BJ (cell line): ENCODE measurements around the gene ELF4. TPM values are rescaled to one million over a fixed set of nuclear protein-coding genes. Genes with fewer than 3 reads are reported as not detected.

ENCODE experiments used
- CTCF ChIA-PET: fragments of 350-600 bp; formaldehyde crosslinking; extraction: SDS; loops from one replicate; lab custom pipeline; 2021; ENCODE audit warnings: antibody characterized with exemption, inconsistent platforms; lab: Yijun Ruan, JAX
- POLR2A ChIA-PET: fragments of 300-600 bp; sonication (Branson Sonifier 250); formaldehyde crosslinking; extraction: SDS; loops from one replicate; lab custom pipeline; 2021; ENCODE audit warnings: antibody characterized with exemption; lab: Charles Lee
- DNase-seq: peaks from one replicate; pipeline ENCODE4 v3.0.0-alpha.2; 2011; ENCODE audit warnings: low read depth
- H3K27me3 ChIP-seq: 2 replicates; pipeline ENCODE4 v1.6.0; 2011; ENCODE audit warnings: low read length; ENCODE audit not compliant: control insufficient read depth, insufficient read depth
- H3K36me3 ChIP-seq: 2 replicates; pipeline ENCODE4 v1.5.1; 2011; ENCODE audit warnings: low read length; ENCODE audit not compliant: control insufficient read depth, insufficient read depth
- H3K4me3 ChIP-seq: 2 replicates; pipeline ENCODE4 v1.5.1; 2011; ENCODE audit warnings: low read depth, mild to moderate bottlenecking, control low read depth, low read length
- polyA plus RNA-seq: library from polyadenylated mRNA; depleted of rRNA; stranded (reverse); fragments of >200 nt; gene quantifications from 2 replicates; pipeline ENCODE4 v1.2.3, GENCODE V29; 2011
- TF ChIP-seq, protein P1 (sequence below): IDR thresholded peaks from 2 replicates; pipeline ENCODE4 v1.5.1; 2011; ENCODE audit warnings: low read depth, mild to moderate bottlenecking, control low read depth, inconsistent platforms, low read length, moderate library complexity; ENCODE audit not compliant: insufficient read depth

Gene ELF4
- polyA plus RNA-seq, 1 experiment = 31.1 TPM

DNA sequence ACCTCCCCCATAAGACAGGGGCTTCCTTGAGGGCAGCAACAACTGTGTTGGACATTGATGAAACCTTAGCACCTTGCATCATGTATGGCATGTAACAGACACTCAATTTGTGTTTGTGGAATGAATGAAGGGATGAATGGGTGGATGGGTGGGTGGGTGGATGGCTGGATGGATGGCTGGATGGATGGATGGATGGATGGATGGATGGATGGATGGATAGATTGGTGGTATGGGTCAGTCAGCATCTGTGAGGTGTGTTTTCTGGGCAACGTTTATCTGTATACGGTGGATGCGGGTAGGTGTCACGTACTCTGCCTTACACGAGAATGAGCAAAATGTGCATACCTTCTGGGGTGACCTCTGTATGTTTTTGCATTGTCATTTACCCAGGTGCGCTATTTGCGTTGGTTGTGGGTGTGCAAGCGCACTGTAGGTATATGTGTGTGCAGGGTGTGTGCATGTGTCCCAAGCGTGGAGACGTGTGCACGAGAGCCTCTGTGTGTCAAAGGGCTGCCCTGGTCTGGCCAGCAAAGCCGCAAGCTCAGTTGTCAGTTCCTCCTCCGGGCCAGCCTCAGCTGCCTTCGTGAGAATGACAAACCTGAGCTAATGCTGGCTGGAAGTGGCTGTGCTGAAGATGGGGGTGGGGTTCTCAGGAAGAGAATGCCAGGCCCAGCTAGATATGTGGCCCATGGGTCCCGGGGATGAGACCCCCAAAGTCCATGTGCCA, 26.5 kb downstream of the ELF4 start:
- no peak for DNase-seq
- TF ChIP-seq, protein P1, sequence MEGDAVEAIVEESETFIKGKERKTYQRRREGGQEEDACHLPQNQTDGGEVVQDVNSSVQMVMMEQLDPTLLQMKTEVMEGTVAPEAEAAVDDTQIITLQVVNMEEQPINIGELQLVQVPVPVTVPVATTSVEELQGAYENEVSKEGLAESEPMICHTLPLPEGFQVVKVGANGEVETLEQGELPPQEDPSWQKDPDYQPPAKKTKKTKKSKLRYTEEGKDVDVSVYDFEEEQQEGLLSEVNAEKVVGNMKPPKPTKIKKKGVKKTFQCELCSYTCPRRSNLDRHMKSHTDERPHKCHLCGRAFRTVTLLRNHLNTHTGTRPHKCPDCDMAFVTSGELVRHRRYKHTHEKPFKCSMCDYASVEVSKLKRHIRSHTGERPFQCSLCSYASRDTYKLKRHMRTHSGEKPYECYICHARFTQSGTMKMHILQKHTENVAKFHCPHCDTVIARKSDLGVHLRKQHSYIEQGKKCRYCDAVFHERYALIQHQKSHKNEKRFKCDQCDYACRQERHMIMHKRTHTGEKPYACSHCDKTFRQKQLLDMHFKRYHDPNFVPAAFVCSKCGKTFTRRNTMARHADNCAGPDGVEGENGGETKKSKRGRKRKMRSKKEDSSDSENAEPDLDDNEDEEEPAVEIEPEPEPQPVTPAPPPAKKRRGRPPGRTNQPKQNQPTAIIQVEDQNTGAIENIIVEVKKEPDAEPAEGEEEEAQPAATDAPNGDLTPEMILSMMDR = no peak
- ChIA-PET POLR2A (no interaction called here), CTCF (interaction anchor here (0.6 to 3.9 kb wide), 2 partner anchors 12 to 36 kb away, joined by 3 to 13 read pairs; no protein-coding TSS in a partner anchor)
- Histone ChIP-seq H3K4me3 (no peak overlapping the region), H3K27me3 (no peaks in the 10 kb centered on the region), H3K36me3 (no peaks in the 10 kb centered on the region; the same call in 1 of the 2 replicates)

DNA sequence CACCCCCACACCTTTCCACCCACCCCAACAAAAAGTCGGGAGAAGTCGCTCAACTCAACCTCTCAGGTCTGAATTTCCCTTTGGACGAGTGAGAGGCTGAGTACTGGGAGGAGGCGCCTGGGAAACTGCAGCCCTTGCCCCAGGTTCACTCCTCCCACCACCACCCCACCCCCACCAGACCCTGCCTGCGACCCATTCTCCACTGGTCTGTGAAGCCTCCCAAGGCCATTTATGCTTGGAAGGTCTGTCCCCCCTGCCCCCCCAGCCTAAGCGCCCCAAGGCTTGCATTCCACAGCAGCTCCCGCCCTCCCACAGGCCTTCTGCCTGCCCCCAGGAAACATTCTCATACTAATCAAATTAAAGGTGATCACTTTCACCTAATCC, 27.2 kb downstream of the ELF4 start:
- TF ChIP-seq, protein P1 = no peak
- ChIA-PET POLR2A (no interaction called here), CTCF (interaction anchor here (0.6 to 3.9 kb wide), 2 partner anchors 12 to 37 kb away, joined by 3 to 13 read pairs; no protein-coding TSS in a partner anchor)
- H3K27me3 ChIP-seq = no peaks in the 10 kb centered on the region
- H3K4me3 ChIP-seq = no peak overlapping the region
- no peak for DNase-seq
- H3K36me3 ChIP-seq = no peaks in the 10 kb centered on the region; the same call in 1 of the 2 replicates

DNA sequence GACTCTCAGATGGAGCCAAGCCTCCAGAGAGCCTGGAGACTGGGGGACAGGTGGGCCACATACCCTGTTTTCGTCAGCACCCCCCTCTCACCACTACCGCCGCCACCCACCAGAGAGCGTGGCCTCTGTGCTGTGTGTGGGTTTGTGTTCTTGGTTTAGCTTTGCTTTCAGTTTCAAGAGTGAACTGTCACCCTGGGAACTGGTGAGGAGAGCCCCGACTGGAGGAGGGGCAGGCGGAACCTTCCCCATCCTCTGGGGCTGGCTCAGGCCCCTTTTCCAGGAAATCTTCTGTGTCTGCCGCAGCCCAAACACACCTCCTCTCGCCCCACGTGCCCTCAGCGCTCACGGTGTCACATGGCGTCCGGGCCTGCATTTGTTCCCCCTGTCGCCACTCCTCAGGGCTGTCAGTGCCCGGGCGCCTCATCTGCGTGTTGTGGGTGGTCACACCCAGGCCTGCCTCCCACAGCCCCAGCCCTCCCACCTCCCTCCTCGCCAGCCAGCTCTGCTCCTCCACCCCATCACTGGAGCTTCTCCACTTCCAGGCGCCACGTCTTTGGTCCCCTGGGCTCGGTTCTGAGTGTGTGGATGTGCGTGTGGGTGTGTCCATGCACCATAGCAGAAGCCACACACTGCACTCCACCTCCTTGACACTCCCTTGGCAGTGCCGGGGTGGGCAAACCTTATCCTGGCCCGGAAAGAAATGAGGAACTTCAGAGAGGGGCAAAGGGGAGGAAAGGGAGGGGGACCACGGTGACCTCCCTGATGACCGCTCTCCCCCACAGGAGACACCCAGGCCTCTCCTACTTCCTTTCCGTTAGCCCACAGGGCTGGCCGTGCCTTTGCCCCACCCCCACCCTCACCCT, 27.8 kb downstream of the ELF4 start:
- Histone ChIP-seq H3K36me3 (no peaks in the 10 kb centered on the region; the same call in 1 of the 2 replicates), H3K27me3 (no peaks in the 10 kb centered on the region), H3K4me3 (no peak overlapping the region)
- ChIA-PET POLR2A (no interaction called here), CTCF (interaction anchor here (1.3 to 3.3 kb wide), 3 partner anchors 22 to 110 kb away, joined by 3 to 44 read pairs (median 6); no protein-coding TSS in a partner anchor)
- TF ChIP-seq, protein P1 = no peak
- no peak for DNase-seq

DNA sequence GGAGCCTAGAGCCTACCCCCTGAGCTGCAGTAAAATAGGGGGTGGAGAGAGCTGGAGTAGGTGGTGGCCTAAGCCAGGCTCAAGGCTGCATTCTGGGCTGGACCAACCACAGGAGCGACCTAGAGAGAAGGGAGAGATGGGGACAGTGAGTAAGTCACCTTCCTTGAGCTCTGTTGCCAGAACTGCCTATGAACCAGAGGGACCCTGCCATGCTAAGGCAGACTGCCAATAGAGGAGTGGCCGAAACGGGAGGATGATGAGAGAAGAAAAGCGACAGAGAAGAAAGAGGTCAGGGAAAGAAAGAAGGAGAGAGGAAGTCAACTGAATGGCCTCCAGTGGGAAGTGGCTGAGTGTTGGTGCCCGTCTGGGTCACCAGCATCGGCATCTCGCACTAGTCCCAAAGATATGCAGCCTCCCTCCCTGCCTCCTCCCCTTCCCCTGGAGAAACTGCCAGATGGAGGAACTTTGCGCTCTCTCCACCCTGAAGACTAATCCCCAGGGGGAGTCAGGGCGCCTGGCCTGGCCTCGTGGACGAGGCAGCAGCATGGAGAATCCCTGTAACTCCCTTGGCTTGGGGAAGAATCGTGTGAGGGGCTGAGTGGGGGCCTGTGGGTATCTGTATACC, 28.8 kb downstream of the ELF4 start:
- no peak for DNase-seq
- no peak overlapping the region for H3K4me3 ChIP-seq
- POLR2A ChIA-PET = no interaction called here
- CTCF ChIA-PET = interaction anchor here (1.2 to 3.3 kb wide), 4 partner anchors 23 to 111 kb away, joined by 3 to 44 read pairs (median 4); no protein-coding TSS in a partner anchor
- no peaks in the 10 kb centered on the region for H3K27me3 ChIP-seq
- TF ChIP-seq, protein P1 = no peak
- no peaks in the 10 kb centered on the region; the same call in 1 of the 2 replicates for H3K36me3 ChIP-seq
